SJSA1 (cell line): ENCODE measurements around the gene ACOT7. TPM values are rescaled to one million over a fixed set of nuclear protein-coding genes. Genes with fewer than 3 reads are reported as not detected.

ENCODE experiments used
- DNase-seq, 2 experiments: peaks; one replicate each; pipeline ENCODE4 v3.0.0-alpha.2; 2015 to 2020; ENCODE audit warnings: low spot score in 2 of 2, low read depth in 1 of 2
- H3K27ac ChIP-seq: fragments of 250-450 bp; sonication (Bioruptor Pico); 2 replicates; pipeline ENCODE4 v1.5.1; 2020; ENCODE audit warnings: mild to moderate bottlenecking, moderate library complexity
- H3K27me3 ChIP-seq: fragments of 250-450 bp; sonication (Bioruptor Pico); replicated peaks from 2 replicates; pipeline ENCODE4 v1.5.1; 2020; ENCODE audit warnings: mild to moderate bottlenecking, moderate library complexity
- H3K36me3 ChIP-seq: fragments of 250-450 bp; sonication (Bioruptor Pico); 2 replicates; pipeline ENCODE4 v1.5.1; 2020; ENCODE audit warnings: mild to moderate bottlenecking
- H3K4me1 ChIP-seq: fragments of 250-450 bp; sonication (Bioruptor Pico); replicated peaks from 2 replicates; pipeline ENCODE4 v1.6.1; 2021; ENCODE audit warnings: mild to moderate bottlenecking
- H3K4me3 ChIP-seq: fragments of 250-450 bp; sonication (Bioruptor Pico); 2 replicates; pipeline ENCODE4 v1.5.1; 2020; ENCODE audit warnings: mild to moderate bottlenecking
- H3K9me3 ChIP-seq: fragments of 250-450 bp; sonication (Bioruptor Pico); replicated peaks from 2 replicates; pipeline ENCODE4 v1.5.1; 2020; ENCODE audit warnings: mild to moderate bottlenecking
- total RNA-seq: library from RNA; depleted of rRNA; stranded (reverse); fragments of >200 nt; shearing (Covaris generic); gene quantifications from 2 replicates; pipeline ENCODE4 v1.2.3, GENCODE V29; 2014

ACOT7 gene
- total RNA-seq, 1 experiment from 2014 or later: 33.9 TPM

- Histone ChIP-seq H3K27me3 (no peaks in the 10 kb centered on the region), H3K36me3 (no peaks in the 10 kb centered on the region), H3K4me1 (peaks cover 22% of the 10 kb centered on the region), H3K9me3 (no peaks in the 10 kb centered on the region), H3K27ac (no peak overlapping the region), H3K4me3 (no peak overlapping the region)
- DNase-seq: no peak
Observed at GRCh38 chr1:6357243-6357936, 36.2 kb downstream of the ACOT7 start.

- Histone ChIP-seq H3K4me3 (no peak overlapping the region), H3K36me3 (no peaks in the 10 kb centered on the region), H3K4me1 (peaks cover 22% of the 10 kb centered on the region), H3K27ac (no peak overlapping the region), H3K9me3 (no peaks in the 10 kb centered on the region), H3K27me3 (no peaks in the 10 kb centered on the region)
- no peak for DNase-seq
Observed at GRCh38 chr1:6355621-6356020, 37.9 kb downstream of the ACOT7 start.

GRCh38 chr1:6354659-6355317, 38.8 kb downstream of the ACOT7 start:
- H3K27ac ChIP-seq: no peak overlapping the region
- no peaks in the 10 kb centered on the region for H3K36me3 ChIP-seq
- peaks cover 17% of the 10 kb centered on the region for H3K4me1 ChIP-seq
- DNase-seq: no peak
- no peak overlapping the region for H3K4me3 ChIP-seq
- no peaks in the 10 kb centered on the region for H3K9me3 ChIP-seq
- H3K27me3 ChIP-seq: no peaks in the 10 kb centered on the region

- DNase-seq: no peak
- peaks cover 4% of the 10 kb centered on the region; the same call in 1 of the 2 replicates for H3K36me3 ChIP-seq
- H3K27me3 ChIP-seq: no peaks in the 10 kb centered on the region
- no peak overlapping the region for H3K4me3 ChIP-seq
- H3K27ac ChIP-seq: no peak overlapping the region
- no peaks in the 10 kb centered on the region for H3K9me3 ChIP-seq
- H3K4me1 ChIP-seq: peaks cover 10% of the 10 kb centered on the region
Observed at GRCh38 chr1:6353955-6354658, 39.5 kb downstream of the ACOT7 start.

GRCh38 chr1:6353619-6353954, 40.0 kb downstream of the ACOT7 start:
- peaks cover 6% of the 10 kb centered on the region; the same call in 1 of the 2 replicates for H3K4me1 ChIP-seq

GRCh38 chr1:6352138-6352563, 41.4 kb downstream of the ACOT7 start:
- no peaks in the 10 kb centered on the region for H3K27me3 ChIP-seq
- H3K27ac ChIP-seq: no peak overlapping the region
- H3K4me1 ChIP-seq: peaks cover 5% of the 10 kb centered on the region; the same call in 1 of the 2 replicates
- no peak overlapping the region for H3K4me3 ChIP-seq
- H3K9me3 ChIP-seq: no peaks in the 10 kb centered on the region
- no peak for DNase-seq
- peaks cover 5% of the 10 kb centered on the region for H3K36me3 ChIP-seq

More at GRCh38 chr1:6353619-6353954, 40.0 kb downstream of the ACOT7 start:
- Histone ChIP-seq H3K4me3 (no peak overlapping the region), H3K36me3 (peaks cover 5% of the 10 kb centered on the region; the same call in 1 of the 2 replicates), H3K27me3 (no peaks in the 10 kb centered on the region), H3K27ac (no peak overlapping the region), H3K9me3 (no peaks in the 10 kb centered on the region)
- no peak for DNase-seq

GRCh38 chr1:6351480-6352137, 42.0 kb downstream of the ACOT7 start:
- peaks cover 5% of the 10 kb centered on the region for H3K36me3 ChIP-seq
- peaks cover 5% of the 10 kb centered on the region; the same call in 1 of the 2 replicates for H3K4me1 ChIP-seq
- H3K9me3 ChIP-seq: no peaks in the 10 kb centered on the region
- H3K27ac ChIP-seq: no peak overlapping the region
- no peak overlapping the region for H3K4me3 ChIP-seq
- no peaks in the 10 kb centered on the region for H3K27me3 ChIP-seq
- no peak for DNase-seq

GRCh38 chr1:6350416-6351088, 43.0 kb downstream of the ACOT7 start:
- no peak overlapping the region for H3K27ac ChIP-seq
- no peak overlapping the region for H3K4me3 ChIP-seq
- peaks cover 5% of the 10 kb centered on the region; the same call in 1 of the 2 replicates for H3K4me1 ChIP-seq
- H3K9me3 ChIP-seq: no peaks in the 10 kb centered on the region
- H3K36me3 ChIP-seq: peaks cover 5% of the 10 kb centered on the region
- no peaks in the 10 kb centered on the region for H3K27me3 ChIP-seq
- no peak for DNase-seq

- no peak for DNase-seq
- Histone ChIP-seq H3K36me3 (peaks cover 5% of the 10 kb centered on the region), H3K27ac (no peak overlapping the region), H3K27me3 (no peaks in the 10 kb centered on the region), H3K9me3 (no peaks in the 10 kb centered on the region), H3K4me3 (no peak overlapping the region), H3K4me1 (peaks cover 5% of the 10 kb centered on the region; the same call in 1 of the 2 replicates)
Observed at GRCh38 chr1:6349254-6349943, 44.2 kb downstream of the ACOT7 start.

GRCh38 chr1:6348511-6349191, 44.9 kb downstream of the ACOT7 start:
- peak in 1 of 2 experiments; percentile 10 for DNase-seq
- no peak overlapping the region for H3K27ac ChIP-seq
- H3K9me3 ChIP-seq: no peaks in the 10 kb centered on the region
- H3K36me3 ChIP-seq: peaks cover 5% of the 10 kb centered on the region
- H3K4me1 ChIP-seq: peaks cover 5% of the 10 kb centered on the region; the same call in 1 of the 2 replicates
- no peaks in the 10 kb centered on the region for H3K27me3 ChIP-seq
- no peak overlapping the region for H3K4me3 ChIP-seq

- Histone ChIP-seq H3K27ac (no peak overlapping the region), H3K9me3 (0 out of 2 replicates have a peak, but pooled peaks cover 2% of the 10 kb centered on the region), H3K4me3 (no peak overlapping the region), H3K36me3 (peaks cover 5% of the 10 kb centered on the region), H3K4me1 (peaks cover 5% of the 10 kb centered on the region; the same call in 1 of the 2 replicates), H3K27me3 (no peaks in the 10 kb centered on the region)
- peak in 1 of 2 experiments; percentile 22 for DNase-seq
Observed at GRCh38 chr1:6347641-6348487, 45.7 kb downstream of the ACOT7 start.
